GM18502 (cell line): ENCODE measurements around the gene PLXNA2.

Experiments
- ATAC-seq: cut with Tn5 transposase; IDR thresholded peaks from one replicate; pipeline ENCODE4 v1.9.1; 2021; ENCODE audit warnings: mild to moderate bottlenecking; ENCODE audit not compliant: unreplicated experiment, poor library complexity

The PLXNA2 gene

DNA sequence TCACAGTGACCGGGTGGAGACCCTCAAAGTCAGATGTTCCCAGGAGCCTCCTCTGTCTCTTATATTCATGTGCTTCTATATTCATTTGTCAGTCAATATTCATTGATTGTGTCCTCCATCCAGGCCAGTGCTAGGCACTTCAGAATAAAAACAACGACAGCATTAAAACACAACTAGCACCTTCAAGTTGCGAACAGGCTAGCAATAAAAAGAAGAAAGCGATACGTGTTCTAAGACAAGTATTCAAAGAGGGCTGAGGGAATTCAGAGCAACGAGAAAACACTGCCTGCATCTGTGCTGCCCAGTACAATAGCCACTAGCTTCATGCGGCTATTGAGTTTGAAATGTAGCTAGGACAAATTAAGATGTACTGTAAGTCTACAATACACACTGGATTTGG is 138.0 kb downstream of the PLXNA2 start:
- ATAC-seq = no peak

DNA sequence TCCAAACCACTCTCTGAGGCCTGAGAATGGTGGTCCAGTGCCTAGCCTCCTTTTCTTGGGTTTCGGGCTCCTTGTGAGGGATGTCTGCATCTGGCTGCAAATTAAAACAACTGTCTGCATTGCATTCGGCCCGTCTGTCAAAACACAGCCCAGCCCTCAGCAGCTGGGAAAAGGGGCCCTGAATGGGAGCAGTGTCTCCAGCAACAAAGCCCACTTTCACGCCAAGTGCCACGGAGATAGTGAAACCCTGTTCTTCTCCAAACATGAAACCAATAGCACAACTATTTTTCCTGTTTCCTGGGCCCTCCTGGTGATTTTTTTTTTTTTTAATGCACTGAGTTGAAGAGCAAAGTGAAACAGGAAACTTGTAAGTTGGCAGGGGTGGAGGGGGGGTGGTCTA is 138.4 kb downstream of the PLXNA2 start:
- ATAC-seq = no peak

DNA sequence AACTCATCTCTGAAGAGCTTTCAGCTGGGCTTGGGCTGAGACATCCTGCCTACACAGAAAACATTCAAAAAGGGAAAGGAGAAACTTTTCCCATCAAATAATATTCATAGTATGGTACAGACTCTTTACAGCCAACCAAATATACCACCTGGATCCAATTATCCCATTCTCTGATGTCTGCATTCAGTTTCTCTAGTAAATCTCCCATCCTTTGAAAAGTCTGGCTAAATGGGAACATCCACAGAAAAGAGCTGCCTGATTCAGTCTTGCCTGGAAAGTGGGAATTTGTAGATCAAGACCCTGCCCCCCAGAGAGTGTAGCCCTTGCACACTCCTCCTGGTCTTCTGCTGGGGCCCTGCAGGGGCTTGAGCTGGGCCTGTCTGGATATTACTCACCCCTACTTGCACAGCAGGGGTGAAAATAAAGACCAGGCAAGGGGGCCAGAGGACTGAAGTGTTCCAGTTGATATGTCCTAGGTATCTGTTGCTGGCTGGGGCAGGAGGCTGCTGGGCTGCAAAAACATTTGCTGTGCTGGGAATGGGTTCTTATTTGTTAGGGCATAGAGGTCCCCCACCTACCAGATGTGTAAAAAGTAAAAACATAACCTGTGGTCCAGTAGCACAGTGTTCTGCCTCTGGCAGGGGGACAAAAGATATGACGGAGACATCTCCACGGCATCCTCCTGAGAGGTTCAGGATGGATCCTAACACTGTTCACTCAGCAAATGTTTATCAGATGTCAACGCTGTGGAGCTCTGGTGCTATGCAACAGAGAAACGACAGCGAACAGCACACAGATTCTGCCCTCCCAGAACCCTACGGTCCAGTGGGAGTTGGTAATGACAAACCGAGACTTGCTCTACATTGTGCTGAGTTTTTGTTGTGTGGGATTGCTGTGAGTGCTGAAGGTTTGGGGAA is 140.3 kb downstream of the PLXNA2 start:
- ATAC-seq = no peak

DNA sequence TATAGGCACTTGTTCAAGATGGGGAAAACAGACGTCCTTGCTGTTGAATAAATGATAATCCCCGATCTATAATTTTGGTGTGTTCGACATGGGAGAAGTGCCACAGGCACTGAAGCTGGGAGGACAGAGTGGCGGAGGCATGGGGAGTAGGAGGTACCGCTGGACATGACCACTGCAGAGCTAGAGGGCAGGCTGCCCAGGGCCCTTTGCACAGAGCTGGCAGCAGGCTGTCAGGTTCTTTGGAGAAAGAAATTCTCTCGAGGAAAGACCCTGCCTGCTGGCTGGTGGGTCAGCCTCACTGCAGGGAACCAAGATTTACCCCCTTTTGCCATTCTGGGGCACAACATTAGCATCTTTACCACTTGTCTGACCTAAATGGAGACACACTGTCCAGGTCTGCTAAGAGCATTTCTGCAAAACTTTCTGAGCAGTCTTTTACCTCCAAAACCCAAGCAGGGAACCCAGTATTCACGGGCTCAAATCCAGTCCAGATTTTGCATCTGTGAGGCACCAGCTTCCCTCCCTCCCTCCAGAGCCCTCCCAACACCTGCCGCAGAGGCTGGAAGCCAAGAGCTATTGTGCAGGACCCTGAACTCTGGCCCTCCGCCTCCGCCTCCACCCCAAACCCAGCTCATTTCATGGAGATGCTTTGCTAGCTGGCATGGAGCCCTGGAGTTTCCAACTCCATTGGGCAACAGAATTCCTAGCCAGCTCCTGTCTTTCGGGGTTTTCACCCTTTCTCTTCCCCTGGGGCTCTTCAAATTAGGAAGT is 142.3 kb downstream of the PLXNA2 start:
- no peak for ATAC-seq

DNA sequence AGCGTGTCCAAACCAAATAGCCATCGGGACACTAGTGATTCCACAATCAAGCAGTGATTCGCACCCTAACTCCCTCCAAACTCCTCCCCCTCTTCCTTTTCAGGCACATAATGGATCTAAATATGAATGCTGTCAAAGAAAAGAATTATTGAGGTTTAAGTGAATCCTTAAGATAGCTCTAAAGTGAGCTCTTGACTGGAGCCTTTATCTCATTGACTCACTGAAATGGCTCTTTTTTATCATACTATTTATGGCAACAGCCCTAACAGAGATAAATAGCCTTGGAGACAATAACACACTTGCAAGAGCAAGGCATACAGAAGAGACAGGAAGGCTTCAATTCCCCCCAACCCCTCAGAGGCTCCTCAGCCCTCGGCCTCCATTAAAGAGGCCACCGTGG is 143.3 kb downstream of the PLXNA2 start:
- ATAC-seq = no peak

DNA sequence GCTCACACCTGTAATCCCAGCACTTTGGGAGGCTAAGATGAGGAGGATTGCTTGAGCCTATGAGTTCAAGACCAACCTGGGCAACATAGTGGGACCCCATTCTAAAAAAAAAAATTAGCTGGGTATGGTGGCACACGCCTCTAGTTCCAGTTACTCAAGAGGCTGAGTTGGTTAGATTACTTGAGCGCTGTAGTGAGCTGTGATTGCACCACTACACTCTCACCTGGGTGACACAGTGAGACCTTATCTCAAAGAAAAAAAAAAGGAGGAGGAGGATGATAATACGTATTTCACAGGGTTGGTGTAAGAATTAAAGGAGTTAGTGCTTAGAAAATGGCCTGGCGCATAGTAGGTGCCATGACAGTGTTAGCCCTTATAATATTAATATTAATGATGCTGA is 144.1 kb downstream of the PLXNA2 start:
- no peak for ATAC-seq

DNA sequence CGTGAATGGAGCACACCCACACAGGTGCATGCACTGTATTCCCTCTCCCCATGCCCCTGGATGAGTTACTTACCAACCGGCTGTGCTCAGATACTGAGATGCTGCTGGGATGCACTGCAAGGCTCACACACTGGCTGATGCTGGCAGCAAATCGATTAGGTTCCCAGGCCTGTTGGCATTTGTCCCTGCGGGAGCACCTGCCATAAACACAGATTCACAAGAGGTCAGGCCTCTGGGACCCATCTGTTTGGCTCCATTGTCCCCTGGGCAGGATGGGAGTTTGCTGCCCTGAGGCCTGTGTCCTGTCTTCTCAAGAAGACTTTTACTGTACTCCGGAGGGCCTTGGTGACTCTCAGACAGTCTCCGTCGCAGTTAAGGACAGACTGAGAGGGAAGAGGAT is 145.4 kb downstream of the PLXNA2 start:
- no peak for ATAC-seq

DNA sequence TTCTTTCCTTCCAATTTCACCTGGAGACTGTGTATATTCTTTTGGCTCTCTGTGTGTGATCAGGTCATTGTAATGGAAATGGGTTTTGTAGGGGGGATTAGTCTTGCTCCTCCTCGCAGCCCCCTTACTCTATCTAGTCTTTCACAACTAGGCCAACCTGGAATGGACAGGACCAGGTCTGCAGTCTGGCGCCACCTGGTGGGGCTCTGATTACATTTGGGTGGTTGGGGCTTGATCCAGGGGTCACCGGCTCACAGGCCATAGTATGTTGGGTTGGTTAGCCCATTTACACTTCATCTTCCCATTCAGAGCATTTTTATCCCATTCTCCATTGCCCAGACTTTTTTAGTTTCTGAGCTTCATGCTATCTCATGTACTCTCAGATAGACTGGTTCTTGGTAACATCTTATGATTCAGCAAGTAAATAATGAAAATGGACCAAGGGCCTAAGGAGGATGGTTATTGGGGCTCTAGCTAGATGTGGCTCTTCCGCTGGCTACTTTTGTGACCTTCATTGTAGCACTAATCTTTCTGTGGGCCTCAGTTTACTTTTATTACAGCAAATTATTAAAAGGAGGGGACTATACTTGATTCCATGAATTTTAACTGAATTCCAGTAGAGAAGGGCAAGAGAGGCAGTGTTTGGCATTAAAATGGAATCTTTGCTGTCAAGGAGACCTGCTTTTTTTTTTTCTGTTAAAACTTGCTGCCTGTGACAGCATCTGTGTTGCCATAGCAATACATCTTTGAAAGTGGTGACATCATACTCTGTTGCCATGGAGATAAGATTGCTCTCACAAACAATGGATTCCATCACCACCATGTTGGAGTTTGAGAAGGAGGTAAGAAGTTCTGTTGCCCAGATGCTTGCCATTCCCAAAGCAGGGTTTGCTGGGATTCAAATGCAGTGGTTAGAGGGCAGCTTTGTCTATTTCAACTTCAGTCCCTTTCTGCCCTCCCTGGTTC is 150.1 kb downstream of the PLXNA2 start:
- peak; percentile 68 for ATAC-seq

DNA sequence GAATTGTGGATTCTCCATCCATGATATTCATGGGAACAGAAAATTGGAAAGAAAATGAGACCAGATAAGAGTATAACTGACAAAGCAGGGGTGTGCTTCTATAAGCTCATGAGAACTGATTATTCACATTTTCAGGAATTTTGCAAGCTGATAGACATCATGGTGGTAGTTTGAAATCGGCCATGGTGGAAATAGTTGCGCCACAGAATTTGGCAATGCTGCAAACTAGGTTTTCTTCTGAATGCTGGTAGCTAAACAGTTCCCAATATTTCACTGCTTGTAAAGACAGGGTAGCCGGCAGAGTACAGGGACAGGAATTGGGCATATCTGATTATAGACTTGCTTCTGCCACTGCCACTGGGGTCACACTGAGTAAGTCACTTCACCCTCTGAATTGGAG is 151.1 kb downstream of the PLXNA2 start:
- no peak for ATAC-seq

DNA sequence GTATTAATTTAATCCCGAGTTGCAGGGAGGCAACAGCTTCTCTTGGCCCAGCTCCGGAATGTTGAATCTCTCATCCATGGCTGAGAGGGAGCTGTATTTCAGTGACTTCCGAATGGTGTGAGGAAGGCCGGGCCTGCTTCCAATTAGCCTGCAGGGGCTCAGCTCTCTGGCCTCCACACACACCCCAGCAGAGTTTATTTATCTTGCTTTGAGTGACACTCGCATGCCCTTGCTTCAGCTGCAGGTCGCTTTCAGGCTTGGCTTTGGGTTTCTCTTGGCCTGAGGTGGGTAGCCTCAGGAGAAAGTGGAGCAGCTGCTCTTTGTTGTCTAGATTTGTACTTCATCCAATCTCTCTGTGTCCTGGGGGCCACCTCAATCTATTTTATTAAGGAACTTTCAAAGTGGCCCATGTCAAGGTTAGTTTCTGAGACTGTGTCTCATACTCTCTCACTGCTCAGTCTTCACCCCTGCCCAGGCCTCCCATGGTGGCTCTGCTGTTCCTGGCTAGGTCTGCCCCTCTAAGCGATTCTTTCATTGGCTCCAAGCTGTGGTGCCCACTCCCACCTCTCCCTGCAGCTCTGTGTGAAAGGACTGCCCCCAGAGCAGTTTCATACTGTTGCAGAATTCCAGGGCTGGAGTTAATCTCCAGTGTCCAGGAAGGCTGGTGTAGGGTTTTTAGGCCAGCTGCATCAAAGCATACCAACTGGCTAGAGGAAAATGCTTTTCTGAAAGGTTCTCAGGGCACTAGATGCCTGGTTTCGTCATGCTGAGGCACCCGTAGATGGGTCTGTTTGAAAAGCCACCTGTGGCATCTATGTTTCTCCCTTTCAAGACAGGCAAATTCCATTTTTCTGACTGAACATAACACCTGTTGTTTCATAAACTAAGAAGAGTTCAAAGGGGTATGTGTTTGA is 153.5 kb downstream of the PLXNA2 start:
- ATAC-seq = no peak

DNA sequence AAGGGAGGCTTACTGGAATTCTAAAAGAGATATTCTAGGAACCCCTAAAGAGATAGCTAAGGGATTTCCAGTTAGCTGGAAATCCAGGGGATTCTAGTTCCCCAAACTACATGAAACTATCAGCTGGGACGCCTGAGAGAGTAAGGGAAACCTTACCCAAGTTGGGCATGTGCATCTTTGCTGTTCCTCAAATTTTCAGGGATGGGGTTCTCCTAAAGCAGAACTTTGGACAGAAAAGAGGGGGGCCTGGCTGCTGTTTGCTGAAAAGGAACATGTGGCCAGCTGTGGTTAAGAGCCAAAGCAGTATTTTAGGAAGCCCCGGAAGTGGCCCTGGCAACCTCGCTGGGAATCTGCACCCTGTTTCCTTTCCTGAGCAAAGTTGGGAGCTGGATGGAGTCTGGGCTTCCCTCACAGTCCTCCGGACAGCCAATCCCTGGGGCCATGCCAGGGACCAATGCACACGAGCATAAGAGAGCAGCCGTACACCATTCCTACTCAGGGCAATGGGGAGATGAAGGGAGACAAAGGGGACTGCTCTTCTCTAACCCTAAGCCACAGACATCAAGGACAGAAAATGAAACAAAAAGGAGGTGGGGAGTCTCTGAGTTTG is 154.3 kb downstream of the PLXNA2 start:
- no peak for ATAC-seq

DNA sequence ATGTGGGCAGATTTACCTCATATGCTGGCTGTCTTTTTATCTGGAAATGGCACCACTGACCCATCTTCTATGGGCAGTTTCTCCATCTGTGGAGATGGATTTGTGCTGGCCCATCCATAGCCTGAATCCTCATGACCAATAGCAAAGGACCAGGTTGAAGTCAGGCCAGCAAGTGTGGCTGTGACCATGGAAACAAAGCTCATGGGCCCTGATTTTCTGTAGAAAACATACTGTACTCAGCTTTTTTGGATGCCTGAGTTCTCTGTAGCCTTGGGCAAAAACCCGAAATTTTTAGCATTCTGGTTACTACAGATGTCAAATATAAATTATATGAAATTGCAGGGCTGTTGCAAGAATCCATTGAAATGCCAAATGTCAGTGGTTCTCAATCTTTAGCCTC is 155.0 kb downstream of the PLXNA2 start:
- ATAC-seq = no peak

DNA sequence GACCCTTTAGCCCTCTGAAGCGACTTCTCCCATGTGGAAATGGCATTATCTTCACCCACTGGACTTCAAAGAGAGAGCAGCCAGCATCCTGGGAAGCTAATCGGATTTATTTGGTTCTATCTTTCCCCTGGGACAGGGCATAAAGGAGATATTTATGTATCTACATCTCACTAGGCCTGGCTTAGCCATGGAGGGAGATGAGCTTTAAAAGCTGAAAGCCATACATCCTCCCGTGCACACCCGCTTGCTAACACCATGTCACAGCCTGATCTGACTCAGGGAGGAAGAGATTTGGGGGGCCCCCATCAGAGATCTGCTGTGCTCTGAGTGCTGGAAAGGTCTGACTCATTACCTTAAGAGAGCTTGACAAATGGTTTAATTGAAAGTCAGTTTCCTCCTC is 155.9 kb downstream of the PLXNA2 start:
- no peak for ATAC-seq

DNA sequence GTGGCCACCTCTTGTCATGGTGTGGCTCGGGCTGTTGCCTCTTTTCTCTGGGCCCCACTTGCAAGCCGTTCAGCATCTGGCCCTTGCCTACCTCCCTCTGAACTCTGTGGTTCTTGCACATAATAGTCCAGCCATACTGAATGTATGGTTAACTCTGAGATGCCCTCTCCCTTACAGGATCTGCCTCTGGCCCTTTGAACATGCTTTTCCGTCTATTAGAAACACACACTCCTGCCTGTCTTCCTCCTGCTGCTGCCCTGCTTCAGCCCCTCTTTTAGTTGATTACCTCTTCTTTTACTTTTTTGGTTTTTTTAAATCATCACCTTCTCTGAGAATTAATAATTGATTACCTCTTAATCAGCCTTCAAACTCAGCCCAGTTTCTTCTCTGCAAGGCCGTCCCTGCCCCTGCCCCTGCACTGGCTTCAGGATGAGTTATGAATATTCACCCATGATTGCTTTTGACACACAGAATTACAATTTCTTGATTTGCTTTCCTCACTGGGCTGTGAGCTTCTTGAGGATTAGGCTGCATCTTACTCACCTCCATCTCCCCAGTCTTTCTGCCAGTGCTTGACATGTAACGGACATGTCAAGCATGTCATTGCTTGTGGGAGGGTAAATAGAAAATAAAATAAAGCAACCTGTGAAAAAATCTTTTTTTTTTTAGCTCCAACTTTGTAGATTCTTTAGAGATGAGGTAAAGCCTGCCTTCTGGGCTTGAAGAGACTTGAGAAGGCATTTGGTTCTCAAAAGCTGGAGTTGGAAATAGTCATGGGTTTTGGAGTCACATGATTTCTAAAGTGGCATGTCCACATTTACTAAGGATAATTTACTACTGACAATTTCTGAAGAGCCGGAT is 158.3 kb downstream of the PLXNA2 start:
- no peak for ATAC-seq

DNA sequence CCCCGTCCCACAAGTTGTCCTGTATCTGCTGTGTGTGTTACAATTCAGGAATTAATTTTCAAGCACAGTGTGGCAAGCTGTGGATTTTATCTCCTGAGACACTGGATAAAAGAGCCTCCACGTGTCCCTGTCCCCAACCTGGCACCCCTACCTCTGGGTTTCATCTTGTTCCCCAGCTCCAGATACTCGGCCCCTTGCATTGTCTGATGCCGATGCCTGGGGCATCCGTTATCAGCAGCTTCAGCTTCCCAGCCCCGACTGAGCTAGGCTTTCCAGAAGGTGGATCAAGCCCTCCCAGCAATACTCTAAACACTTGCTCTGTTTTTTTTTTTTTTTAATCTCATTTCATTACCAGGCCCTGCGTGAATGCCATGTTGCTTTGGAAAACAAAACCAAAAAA is 159.4 kb downstream of the PLXNA2 start:
- no peak for ATAC-seq

DNA sequence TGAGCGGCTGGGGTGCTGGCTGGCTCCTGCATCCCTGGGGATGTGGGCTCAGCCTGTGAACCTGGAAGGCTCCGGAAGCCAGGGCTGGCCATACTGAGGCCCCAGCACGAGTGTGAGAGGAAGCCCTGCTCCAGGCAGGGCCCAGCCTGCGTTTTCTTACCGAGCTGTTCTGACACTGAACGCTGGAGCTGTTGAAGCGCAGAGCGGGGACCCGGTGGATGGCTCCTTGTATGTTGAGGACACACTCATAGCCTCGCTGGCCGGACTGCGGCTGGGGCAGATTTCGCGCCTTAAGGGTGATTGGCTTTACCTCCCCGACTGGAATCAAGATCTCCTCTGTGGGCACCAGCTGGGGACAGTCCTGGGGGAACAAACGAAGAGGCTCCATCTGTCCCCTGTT is 160.0 kb downstream of the PLXNA2 start:
- ATAC-seq = no peak

DNA sequence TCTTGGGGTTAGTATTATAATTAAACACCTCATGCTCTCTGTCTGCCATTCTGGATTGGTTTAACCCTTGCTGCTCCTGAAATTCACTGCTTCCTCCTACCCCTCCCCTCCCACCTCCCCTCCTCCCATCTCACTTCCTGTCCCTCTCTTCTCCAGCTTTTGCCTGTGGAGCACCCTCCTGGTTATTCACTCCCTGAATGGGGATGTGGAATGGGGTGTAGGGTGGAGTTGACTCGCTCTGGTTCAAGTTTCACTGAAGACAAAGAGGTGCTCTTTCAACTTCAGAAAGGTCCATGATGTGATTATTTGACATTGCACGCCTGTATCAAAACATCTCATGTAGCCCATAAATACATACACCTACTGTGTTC is 160.5 kb downstream of the PLXNA2 start:
- ATAC-seq = no peak

DNA sequence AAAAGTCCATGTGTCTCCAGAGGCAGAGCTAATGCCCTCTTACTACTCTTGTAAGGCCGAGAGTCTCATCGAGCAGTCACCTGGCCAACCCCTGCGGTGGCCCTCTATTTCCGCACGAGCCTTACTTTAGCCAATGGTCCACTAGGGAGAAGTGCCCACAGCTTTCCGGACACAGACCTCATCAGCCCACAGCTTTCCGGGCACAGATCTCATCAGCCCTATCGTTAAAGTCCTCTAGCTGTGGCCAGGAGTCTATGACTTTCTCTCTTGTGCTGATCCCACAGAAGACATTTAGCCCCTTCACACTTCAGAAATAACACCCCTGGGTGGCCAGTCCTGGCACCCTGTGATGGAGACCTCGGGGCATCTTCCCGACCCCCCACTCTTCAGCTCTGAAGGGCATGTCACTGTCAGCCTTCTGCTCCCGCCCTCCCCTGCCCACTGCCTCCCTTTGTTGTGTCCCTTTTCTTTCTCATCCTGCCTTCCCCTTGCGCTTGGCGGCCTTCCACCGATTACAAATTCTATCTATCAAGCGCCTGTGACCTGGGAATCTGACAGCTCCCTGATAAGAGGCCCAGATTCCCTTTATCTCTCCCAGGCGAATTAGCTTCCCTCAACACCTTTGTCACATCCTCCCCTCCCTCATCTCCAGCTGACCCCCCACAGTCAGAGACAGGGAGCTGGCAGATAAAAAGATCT is 161.0 kb downstream of the PLXNA2 start:
- no peak for ATAC-seq
